ENCODE measurements around the gene OSBPL2.

OSBPL2 gene

DNA sequence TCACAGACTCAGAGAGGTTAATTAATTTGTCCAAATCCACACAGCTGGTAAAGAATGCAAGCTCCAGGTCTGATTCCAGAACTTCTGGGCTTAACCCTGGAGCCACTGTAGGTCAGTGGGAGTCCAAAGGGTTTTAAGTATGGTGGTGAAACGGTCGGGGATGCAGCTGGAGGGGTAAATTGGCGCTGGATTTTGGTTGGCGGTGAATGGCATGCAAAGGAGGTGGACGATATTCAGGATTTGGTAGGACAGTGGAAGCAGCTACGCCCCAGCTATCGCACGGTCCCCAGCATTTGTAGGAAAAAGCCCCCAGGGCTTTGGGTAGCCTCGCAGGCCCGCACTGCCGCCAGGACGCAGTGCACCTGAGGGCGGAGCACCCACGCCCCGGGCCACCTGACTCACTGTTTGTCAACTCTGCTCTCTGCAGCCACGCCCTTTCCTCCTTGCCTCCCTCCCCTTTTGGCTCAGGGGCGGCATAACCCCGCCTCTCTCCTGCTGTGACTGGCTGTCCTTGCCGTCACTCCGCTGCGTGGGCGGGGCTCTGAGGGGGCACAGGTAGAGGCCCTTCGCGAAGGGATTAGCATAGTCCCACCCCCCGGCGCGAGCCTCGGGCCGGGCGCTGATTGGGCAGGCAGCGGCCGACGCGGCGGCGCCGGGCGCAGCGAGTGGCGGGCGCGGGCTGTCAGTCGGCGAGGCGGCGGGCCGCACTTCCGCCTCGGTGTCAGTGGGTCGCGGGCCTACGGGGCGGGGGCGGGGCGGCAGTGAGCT lies at the start of gene OSBPL2:
OSBPL2 (plus strand) TSS at position 721 of the 768 bp plus-strand sequence. CDS start 17,664 bp downstream, outside the sequence.
- peak; percentile 96 for DNase-seq

GRCh38 chr20:62190639-62191411 lies 47.5 kb upstream of the OSBPL2 start:
- no peak for DNase-seq

DNA sequence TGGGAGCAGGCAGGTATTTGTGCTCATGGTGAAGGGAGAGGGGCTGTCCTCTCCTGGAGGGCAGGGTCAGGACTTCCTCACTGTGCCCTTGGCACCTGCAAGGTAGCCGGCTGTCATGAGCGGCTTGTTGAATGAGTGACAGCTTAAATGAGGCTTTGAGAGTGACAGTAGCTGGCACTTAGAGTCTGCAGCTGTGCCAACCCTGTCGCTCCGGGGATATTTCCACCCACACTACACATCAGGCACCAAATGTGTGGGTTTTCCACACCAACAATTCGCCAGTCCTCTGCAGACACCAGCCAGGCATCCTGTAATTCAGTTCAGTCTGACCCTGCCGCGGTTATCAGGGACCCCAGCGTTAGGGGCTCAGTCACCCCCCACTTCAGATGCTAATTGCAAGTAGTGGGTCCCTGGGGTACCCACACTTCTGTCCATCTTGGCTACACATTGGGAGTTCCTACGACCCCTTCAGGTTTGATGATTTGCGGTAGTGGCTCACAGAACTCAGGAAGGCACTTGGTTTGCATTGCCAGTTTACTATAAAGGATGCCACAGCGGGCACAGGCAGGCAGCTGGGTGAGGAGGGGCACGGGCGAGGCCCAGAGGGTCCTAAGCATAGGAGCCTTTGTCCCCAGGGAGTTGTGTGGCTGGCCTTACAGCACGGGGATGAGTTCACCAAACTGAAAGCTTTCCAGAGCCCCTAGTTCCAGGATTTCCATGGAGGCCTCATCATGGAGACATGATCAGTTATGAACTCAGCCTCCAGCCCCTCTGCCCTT lies 46.4 kb upstream of the OSBPL2 start:
- DNase-seq = no peak

DNA sequence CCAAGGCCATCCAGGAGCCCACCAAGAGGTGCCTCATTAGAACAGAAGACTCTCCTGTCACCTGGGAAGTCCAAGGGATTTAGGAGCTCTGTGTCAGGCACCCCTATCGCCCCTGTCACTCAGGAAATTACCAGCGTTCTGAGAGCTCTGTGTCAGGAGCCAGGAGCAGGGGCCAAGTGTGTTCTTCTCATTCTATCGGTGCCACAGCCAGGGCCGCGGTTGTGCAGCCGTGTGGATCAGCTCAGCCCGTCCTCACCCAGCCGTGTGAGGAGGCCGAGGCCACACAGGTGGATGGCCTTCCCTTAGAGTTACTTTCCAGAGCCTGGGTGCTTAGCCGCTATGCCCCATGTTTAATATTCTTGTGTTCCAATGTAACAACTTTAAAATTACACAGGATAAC lies 45.7 kb upstream of the OSBPL2 start:
- no peak for DNase-seq

DNA sequence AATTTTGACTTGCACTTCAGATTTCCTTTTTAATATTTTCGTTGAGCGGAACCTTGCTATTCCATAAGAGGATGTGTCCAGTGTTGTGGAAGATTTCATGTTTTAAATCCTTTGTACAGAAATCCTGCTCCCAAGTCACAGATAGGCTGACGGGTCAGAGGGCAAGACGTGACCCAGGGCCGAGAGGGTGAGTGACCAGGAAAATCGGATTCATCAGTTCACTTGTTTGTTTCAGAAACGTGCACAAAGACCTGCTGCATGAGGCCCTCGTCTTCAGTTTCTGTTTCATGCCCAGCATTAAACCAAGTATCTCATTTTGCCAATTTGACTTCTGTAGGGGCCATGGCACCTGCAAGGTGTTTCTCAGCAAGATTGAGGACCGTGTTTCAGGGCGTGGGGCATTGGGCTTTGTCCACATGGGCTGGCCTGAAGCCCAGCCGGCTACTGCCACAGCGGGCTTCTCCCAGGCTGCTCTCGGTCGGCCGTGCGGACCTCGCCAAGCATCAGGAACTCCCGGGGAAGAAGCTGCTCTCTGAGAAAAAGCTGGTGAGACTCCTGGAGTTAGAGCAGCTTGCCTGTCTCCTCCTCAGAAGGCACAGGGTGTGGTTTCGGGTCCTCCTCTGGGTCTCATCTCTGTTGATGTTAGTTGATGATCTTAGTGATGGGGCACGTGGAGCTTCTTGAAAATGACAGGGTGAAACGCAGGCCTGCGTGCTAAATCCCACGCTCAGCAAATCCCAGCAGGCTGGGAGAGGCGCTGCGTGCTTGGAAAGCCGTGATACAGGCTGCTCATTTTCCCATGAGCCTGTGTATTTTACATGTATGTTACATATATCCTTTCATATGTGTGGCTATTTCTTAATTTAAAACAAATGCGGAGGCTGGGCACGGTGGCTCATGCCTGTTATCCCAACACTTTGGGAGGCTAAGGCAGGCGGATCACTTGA lies 45.0 kb upstream of the OSBPL2 start:
- no peak for DNase-seq

DNA sequence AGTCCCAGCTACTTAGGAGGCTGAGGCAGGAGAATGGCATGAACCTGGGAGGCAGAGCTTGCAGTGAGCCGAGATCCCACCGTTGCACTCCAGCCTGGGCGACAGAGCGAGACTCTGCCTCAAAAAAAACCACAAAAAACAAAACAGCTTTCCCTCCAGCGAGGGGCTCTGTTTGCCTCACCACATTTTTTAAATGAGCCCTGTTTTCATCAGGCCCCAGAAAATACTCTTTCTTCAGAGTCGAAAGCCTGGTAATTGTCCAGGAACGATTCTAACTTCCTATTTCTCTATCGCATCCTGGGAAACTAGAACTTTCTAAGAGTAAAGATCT lies 43.3 kb upstream of the OSBPL2 start:
- DNase-seq = no peak

GRCh38 chr20:62195736-62196135 lies 42.6 kb upstream of the OSBPL2 start:
- no peak for DNase-seq

GRCh38 chr20:62196286-62196685 lies 42.0 kb upstream of the OSBPL2 start:
- DNase-seq = no peak

- no peak for DNase-seq
Measured at GRCh38 chr20:62197311-62197710, 41.0 kb upstream of the OSBPL2 start.

- DNase-seq = no peak
Measured at GRCh38 chr20:62197801-62198200, 40.5 kb upstream of the OSBPL2 start.

GRCh38 chr20:62198496-62198895 lies 39.8 kb upstream of the OSBPL2 start:
- no peak for DNase-seq

DNA sequence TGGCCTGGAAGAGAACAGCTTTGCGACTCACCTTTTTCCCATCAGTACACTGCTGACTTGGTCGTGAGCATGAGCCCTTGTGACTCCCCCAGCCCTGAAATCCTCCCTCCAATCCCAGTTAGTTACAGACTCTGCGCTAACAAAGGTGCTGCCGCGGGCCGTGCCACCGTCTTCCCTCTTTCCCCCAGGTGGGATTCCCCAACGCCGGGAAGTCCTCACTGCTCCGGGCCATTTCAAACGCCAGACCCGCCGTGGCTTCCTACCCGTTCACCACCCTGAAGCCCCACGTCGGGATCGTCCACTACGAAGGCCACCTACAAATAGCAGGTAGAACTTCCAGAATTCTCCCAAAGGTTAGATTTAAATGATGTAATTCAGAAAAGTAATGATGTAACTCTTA lies 39.4 kb upstream of the OSBPL2 start:
- DNase-seq = no peak

DNA sequence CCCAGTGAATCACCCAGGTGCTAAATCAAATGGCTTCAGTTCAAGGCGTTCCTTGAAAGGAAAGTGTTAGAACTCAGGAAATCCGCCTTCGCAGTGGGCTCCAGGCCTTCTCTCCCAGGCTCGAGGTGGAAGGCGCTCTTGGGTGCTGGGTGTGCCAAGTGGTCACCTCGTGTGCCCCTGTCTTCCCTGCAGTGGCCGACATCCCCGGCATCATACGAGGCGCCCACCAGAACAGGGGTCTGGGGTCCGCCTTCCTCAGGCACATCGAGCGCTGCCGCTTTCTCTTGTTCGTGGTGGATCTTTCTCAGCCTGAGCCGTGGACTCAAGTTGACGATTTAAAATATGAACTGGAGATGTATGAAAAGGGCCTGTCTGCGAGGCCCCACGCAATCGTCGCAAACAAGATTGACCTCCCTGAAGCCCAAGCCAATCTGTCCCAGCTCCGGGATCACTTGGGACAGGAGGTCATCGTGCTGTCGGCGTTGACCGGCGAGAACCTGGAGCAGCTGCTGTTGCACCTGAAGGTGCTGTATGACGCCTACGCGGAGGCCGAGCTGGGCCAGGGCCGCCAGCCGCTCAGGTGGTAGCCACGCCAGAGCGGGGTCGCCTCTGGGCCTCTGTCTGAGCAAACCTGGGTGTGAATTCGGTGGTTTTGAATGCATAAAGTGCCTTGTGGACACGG lies 37.7 kb upstream of the OSBPL2 start:
- DNase-seq = no peak

- DNase-seq = no peak
Measured at GRCh38 chr20:62201173-62202082, 36.9 kb upstream of the OSBPL2 start.

DNA sequence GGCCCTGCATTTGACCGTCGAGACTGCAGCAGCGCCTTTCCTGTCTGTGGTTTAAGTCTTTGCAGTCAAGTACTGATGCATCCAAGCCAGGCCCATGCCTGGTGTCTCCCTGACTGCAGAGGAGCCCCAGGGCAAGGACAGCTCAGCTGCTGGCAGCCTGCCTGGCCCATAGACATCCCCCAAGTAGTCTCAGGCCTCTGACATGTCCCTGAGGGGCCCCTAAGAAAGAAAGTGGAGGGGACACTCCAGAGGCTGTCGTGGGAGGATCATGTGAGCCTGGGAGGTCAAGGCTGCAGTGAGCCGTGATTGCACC lies 36.3 kb upstream of the OSBPL2 start:
- no peak for DNase-seq

- DNase-seq = no peak
Measured at GRCh38 chr20:62202676-62203377, 35.5 kb upstream of the OSBPL2 start.

- peak; percentile 45 for DNase-seq
Measured at GRCh38 chr20:62203378-62204030, 34.8 kb upstream of the OSBPL2 start.

GRCh38 chr20:62205618-62206387 lies 32.5 kb upstream of the OSBPL2 start:
- DNase-seq = no peak

- no peak for DNase-seq
Measured at GRCh38 chr20:62206388-62206775, 31.9 kb upstream of the OSBPL2 start.

Data from NCI-H69 (cell line).